ENCODE measurements around the gene CYP27B1. TPM values are rescaled to one million over a fixed set of nuclear protein-coding genes. Genes with fewer than 3 reads are reported as not detected.
A peak's percentile ranks its signal among the peaks of the same experiment; 100 is the strongest.

The CYP27B1 gene
- total and polyA plus RNA-seq, 9 of the 15 experiments (the other 6 are each of a cell fraction or from before 2014, with no cell fraction given), result 0.18 to 4.2 (median 1.8) TPM

DNA sequence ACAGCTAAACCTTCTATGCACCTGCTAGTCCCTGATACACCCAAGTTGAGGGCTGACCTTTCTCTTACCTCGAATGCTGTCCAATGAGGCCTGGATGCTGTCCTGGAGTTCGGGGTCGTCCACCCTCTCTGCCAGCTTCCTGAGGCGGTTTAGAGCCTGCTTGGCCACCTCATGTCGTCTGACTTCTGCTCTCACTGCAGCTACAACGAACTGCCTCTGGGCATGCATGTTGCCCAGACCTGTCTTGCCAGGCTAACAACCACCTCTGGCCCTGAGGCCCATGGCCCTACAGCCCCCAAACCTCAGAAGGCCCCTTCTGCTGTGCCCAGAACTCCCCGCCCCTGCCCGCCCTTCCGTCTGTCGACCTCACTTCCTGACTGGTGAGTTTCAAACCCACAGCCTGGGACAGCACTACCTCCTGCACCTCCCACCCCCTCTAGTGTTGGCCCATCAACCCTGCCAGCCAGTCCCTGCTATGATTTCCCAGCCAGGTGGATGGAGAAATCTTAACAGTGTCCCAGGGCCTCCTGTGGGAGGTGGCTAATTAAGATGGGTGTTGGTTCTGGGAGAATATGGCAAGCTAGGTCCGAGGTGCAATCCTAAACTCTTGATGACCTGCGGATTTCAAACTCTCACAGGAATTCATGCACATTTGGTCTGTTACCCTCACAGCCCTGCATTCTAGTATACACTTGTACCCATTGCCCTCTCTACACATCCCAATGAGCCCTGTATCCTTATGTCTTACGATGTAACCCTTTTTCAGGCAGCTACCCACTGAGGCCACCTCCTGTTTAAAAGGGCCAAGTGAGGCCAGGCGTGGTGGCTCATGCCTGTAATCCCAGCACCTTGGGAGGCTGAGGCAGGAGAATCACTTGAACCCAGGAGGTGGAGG lies 24.8 kb downstream of the CYP27B1 start:
- H3K79me2 ChIP-seq (ENCODE audit: control insufficient read depth, insufficient read depth, low read length), result peaks cover 8% of the 10 kb centered on the region; the same call in 1 of the 3 replicates
- no peaks in the 10 kb centered on the region for H3K9me3 ChIP-seq (replicated peaks; ENCODE audit: control insufficient read depth, insufficient read depth, low read depth, low read length)
- H3K4me2 ChIP-seq (ENCODE audit: insufficient read depth, low read length), result 0 out of 2 replicates have a peak overlapping the region, but pooled peaks have one; percentile 17
- peak overlapping the region; percentile 49; the same call in 1 of the 2 replicates for H2AFZ ChIP-seq (ENCODE audit: low read depth, low read length)
- DNase-seq (ENCODE audit: extremely low read depth in 1 of 4, low spot score in 3 of 4) (peak in 1 of 4 experiments; percentile 23), ATAC-seq (no peak), FAIRE-seq (no peak)
- peaks cover 0 to 19% of the 10 kb centered on the region in 2 experiments; a peak in 3 of 5 replicates for H3K27me3 ChIP-seq (ENCODE audit: control insufficient read depth in 2 of 2, insufficient read depth in 2 of 2, low read length in 2 of 2)
- in situ Hi-C loops (cut with MboI), result loop anchor here (10.0 kb wide), 1 partner anchor 427 kb away; no protein-coding TSS in a partner anchor
- TF ChIP-seq ELF4 (CRISPR knock-in tag; IDR thresholded peaks at IDR 0.05) (no peak), RAD21 (CRISPR knock-in tag; conservative IDR thresholded peaks at IDR 0.05 in 1 of 2, IDR thresholded peaks at IDR 0.05 in 1 of 2) (0 out of 4 replicates have a peak, but pooled peaks of 1 of the 2 experiments have one; percentile 19)
- TF ChIP-seq, protein P1, sequence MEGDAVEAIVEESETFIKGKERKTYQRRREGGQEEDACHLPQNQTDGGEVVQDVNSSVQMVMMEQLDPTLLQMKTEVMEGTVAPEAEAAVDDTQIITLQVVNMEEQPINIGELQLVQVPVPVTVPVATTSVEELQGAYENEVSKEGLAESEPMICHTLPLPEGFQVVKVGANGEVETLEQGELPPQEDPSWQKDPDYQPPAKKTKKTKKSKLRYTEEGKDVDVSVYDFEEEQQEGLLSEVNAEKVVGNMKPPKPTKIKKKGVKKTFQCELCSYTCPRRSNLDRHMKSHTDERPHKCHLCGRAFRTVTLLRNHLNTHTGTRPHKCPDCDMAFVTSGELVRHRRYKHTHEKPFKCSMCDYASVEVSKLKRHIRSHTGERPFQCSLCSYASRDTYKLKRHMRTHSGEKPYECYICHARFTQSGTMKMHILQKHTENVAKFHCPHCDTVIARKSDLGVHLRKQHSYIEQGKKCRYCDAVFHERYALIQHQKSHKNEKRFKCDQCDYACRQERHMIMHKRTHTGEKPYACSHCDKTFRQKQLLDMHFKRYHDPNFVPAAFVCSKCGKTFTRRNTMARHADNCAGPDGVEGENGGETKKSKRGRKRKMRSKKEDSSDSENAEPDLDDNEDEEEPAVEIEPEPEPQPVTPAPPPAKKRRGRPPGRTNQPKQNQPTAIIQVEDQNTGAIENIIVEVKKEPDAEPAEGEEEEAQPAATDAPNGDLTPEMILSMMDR (IDR thresholded peaks at IDR 0.05 in 2 of 3, conservative IDR thresholded peaks at IDR 0.05 in 1 of 3; ENCODE audit: insufficient read depth in 2 of 3, low read depth in 1 of 3, low read length in 3 of 3), result peak in 2 of 3 experiments; percentile 27 to 41; a peak in 3 of 6 replicates
- peaks cover 7 to 27% of the 10 kb centered on the region in 2 experiments; a peak in 4 of 5 replicates for H3K4me1 ChIP-seq (replicated peaks in 1 of 2; ENCODE audit: control insufficient read depth in 2 of 2, insufficient read depth in 2 of 2, low read length in 2 of 2)
- POLR2A ChIA-PET, result interaction anchor here (0.6 to 1.3 kb wide), 6 partner anchors 11 to 1328 kb away, joined by 3 to 4 read pairs (median 3); partner anchors contain the start of gene DDIT3
- intact Hi-C loops (cut with micrococcal nuclease), result no loop called here
- BruUV-seq (replicated peaks), result no TSS peak
- H3K4me3 ChIP-seq, result no peak overlapping the region
- WGBS (ENCODE audit: insufficient coverage, low coverage, missing lambda C conversion rate), result 20% methylated on average over 14 of the region's 14 CpGs
- H3K9me1 ChIP-seq (ENCODE audit: control insufficient read depth, insufficient read depth, low read length), result no peaks in the 10 kb centered on the region
- no peak overlapping the region for H3K27ac ChIP-seq (ENCODE audit: extremely low read depth, low read depth, low read length)
- CTCF ChIA-PET (ENCODE audit: low intra/inter-chr PET ratio), result no interaction called here
- H3K36me3 ChIP-seq (ENCODE audit: control insufficient read depth, insufficient read depth, low read length), result peaks cover 13% of the 10 kb centered on the region
- no peaks in the 10 kb centered on the region for H4K20me1 ChIP-seq (replicated peaks; ENCODE audit: control insufficient read depth, insufficient read depth, low read length)
- H3K9ac ChIP-seq (ENCODE audit: insufficient read depth in 1 of 2, low read depth in 2 of 2, low read length in 2 of 2), result peak overlapping the region in 1 of 2 experiments; percentile 75; a peak in 2 of 4 replicates
